Fibroblast of villous mesenchyme (primary cell): ENCODE measurements around the gene ZNF750. TPM values are rescaled to one million over a fixed set of nuclear protein-coding genes. Genes with fewer than 3 reads are reported as not detected.

ENCODE experiments used
- DNase-seq: peaks from one replicate; pipeline ENCODE4 v3.0.0-alpha.2; 2010; ENCODE audit warnings: low read depth
- H3K4me3 ChIP-seq: 2 replicates; pipeline ENCODE4 v1.5.1; 2011; ENCODE audit warnings: low read depth, mild to moderate bottlenecking, low read length
- CTCF ChIP-seq: IDR thresholded peaks from 2 replicates; pipeline ENCODE4 v1.5.1; 2012; ENCODE audit warnings: low read depth, mild to moderate bottlenecking, low read length; ENCODE audit not compliant: insufficient read depth
- total RNA-seq: library from RNA; depleted of rRNA; stranded (reverse); fragments of >200 nt; gene quantifications from 2 replicates; pipeline ENCODE4 v1.2.3, GENCODE V29; 2012

Gene ZNF750
- total RNA-seq, 1 donor = not detected

DNA sequence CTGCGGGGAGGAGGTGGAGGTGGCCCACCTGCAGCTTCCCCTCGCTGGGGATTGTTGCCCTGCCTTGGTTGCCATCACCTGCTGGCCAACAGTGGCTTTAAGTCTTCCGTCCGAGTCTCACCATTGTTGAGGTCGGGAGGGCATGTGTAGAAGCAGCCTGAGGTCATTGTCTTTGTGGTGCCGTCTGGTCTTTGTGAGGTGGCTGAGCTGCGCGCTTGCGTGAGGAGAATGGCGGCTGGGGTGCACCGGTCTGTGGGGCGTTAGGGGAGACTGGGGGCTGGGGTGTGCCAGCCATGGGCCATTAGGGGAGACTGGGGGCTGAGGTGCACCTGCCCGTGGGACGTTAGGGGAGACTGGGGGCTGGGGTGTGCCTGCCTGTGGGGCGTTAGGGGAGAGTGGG, 36.2 kb downstream of the ZNF750 start:
- TF ChIP-seq CTCF = no peak
- no peak overlapping the region for H3K4me3 ChIP-seq
- no peak for DNase-seq

- H3K4me3 ChIP-seq = no peak overlapping the region
- no peak for TF ChIP-seq CTCF
- DNase-seq = no peak
These were observed 36.6 kb downstream of the ZNF750 start for GRCh38 chr17:82803185-82803584.

DNA sequence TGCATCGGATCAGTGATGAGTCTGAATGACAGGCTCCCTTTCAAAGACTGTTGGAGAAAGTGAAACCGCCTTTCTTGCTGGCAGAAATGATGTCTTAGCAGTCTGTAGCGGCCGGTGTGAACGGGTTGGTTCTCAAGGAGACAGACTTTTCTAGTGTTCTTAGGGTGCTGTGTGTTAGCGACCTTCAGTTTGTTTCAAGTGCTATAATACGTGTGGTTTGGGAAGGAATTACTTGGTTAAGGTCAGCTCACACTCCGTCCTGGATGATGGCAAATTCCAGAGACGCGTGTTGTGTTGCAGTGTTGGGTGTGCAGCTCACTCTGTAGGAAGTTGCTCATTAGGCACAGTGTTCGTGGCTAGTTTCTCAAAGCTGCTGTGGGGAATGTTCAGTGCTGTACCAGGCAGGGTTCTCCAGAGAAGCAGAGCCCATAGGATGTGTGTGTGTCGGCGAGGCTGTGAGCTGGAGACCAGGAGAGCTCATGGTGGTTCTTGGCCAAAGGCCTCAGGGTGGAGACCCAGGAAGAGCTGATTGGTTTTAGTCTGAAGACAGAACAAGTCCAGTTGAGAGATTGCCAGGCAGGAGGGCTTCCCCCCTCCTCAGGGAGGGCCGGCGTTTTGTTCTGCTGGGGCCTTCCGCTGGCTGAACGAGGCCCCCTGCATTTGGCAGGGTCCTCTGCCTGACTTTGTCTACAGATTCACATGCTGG, 37.6 kb downstream of the ZNF750 start:
- peak overlapping the region; percentile 33 for H3K4me3 ChIP-seq
- TF ChIP-seq CTCF = no peak
- peak; percentile 40 for DNase-seq

DNA sequence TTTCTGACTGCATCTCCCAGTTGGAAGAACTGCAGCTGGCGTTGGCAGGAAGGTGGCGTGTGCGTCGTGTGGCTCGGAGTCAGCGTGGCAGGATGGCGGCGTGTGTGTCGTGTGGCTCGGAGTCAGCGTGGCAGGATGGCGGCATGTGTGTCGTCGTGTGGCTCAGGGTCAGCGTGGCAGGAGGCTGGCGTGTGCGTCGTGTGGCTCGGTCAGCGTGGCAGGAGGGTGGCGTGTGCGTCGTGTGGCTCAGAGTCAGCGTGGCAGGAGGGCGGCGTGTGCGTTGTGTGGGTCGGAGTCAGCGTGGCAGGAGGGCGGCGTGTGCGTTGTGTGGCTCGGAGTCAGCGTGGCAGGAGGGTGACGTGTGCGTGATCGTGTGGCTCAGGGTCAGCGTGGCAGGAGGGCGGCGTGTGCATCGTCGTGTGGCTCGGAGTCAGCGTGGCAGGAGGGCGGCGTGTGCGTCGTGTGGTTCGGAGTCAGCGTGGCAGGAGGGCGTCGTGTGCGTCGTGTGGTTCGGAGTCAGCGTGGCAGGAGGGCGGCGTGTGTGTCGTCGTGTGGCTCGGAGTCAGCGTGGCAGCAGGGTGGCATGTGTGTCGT, 38.3 kb downstream of the ZNF750 start:
- no peak for DNase-seq
- TF ChIP-seq CTCF = no peak
- H3K4me3 ChIP-seq = no peak overlapping the region

DNA sequence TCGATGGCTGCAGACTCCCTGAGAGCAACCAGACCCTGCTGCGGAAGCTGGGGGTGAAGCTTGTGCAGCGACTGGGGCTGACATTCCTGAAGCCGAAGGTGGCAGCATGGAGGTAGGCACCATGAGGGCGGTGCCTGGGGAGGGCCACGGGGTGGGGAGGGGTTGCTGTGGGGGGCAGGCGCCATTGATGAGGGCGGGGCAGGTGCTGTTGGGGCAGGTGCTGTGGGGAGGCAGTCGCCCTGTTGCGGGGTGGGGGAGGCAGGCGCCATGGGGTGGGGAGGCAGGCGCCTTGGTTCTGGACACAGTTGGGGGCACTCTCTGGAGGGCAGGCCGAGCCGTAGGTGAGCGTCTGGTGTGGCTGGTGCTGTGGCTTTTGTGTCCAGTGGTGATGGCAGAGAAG, 38.9 kb downstream of the ZNF750 start:
- no peak for DNase-seq
- TF ChIP-seq CTCF = no peak
- no peak overlapping the region for H3K4me3 ChIP-seq

- TF ChIP-seq CTCF = no peak
- DNase-seq = no peak
- H3K4me3 ChIP-seq = no peak overlapping the region
These were observed 40.2 kb downstream of the ZNF750 start for GRCh38 chr17:82799591-82799990.

- no peak overlapping the region for H3K4me3 ChIP-seq
- TF ChIP-seq CTCF = no peak
- DNase-seq = no peak
These were observed 41.1 kb downstream of the ZNF750 start for GRCh38 chr17:82798752-82799151.
